GM23248 (cell line): Measurements from ENCODE around the gene DIO3.

Experiments
- EZH2 ChIP-seq: fragments of 200-600 bp; sonication (generic); IDR thresholded peaks from 2 replicates; pipeline ENCODE4 v1.6.1; 2018; ENCODE audit warnings: antibody characterized with exemption, mild to moderate bottlenecking; ENCODE audit not compliant: insufficient read depth, poor library complexity, severe bottlenecking
- EZH2phosphoT487 ChIP-seq: fragments of 200-600 bp; sonication (generic); IDR thresholded peaks from 2 replicates; pipeline ENCODE4 v1.6.1; 2018; ENCODE audit warnings: antibody characterized with exemption, moderate library complexity, mild to moderate bottlenecking, low read depth; ENCODE audit not compliant: insufficient read depth

GRCh38 chr14:101585211-101585610, 23.9 kb downstream of the DIO3 start:
- TF ChIP-seq EZH2: no peak
- no peak for TF ChIP-seq EZH2phosphoT487
